Transverse colon (tissue), 4 donors: Measurements from ENCODE around the gene FBXO36.

Experiments
- CTCF ChIP-seq, 5 experiments: fragments of 200-600 bp in 3 of 5; fragments of 450-650 bp in 2 of 5; sonication (generic) in 3 of 5; IDR thresholded peaks; 1 replicate in 2 of 5; 2 replicates in 3 of 5; pipeline ENCODE4 v1.5.1; 2016 to 2017; ENCODE audit warnings: antibody characterized with exemption in 5 of 5, inconsistent platforms in 3 of 5, mild to moderate bottlenecking in 2 of 5, moderate library complexity in 1 of 5
- POLR2AphosphoS5 ChIP-seq, 3 donors: sonication (generic); formaldehyde crosslinking; IDR thresholded peaks; one replicate each; pipeline ENCODE4 v1.6.1; 2016; ENCODE audit warnings: antibody characterized with exemption in 3 of 3

- no peak for TF ChIP-seq CTCF (IDR thresholded peaks at IDR 0.05)
- TF ChIP-seq POLR2AphosphoS5 (IDR thresholded peaks at IDR 0.05): no peak
These were observed 15.2 kb downstream of the FBXO36 start for GRCh38 chr2:229937537-229937936.
